Karpas-422 (cell line): ENCODE results near the gene NIPAL4. TPM values are rescaled to one million over a fixed set of nuclear protein-coding genes. Genes with fewer than 3 reads are reported as not detected.

Source experiments
- DNase-seq: peaks from one replicate; pipeline ENCODE4 v3.0.0-alpha.2; 2015
- H2AFZ ChIP-seq: fragments of 200-600 bp; sonication (generic); 2 replicates; pipeline ENCODE4 v1.6.1; 2014; ENCODE audit warnings: antibody characterized with exemption, low read length, mixed read lengths
- H3K27ac ChIP-seq: fragments of 200-600 bp; sonication (generic); 2 replicates; pipeline ENCODE4 v1.5.1; 2014; ENCODE audit warnings: mild to moderate bottlenecking, low read length, moderate library complexity
- H3K27me3 ChIP-seq: fragments of 200-600 bp; sonication (generic); 2 replicates; pipeline ENCODE4 v1.6.1; 2014; ENCODE audit warnings: low read length, mixed read lengths
- H3K36me3 ChIP-seq: fragments of 200-600 bp; sonication (generic); 2 replicates; pipeline ENCODE4 v1.6.1; 2014; ENCODE audit warnings: low read length, mixed read lengths; ENCODE audit not compliant: insufficient read depth
- H3K4me1 ChIP-seq: fragments of 200-600 bp; sonication (generic); 2 replicates; pipeline ENCODE4 v1.6.1; 2014; ENCODE audit warnings: mild to moderate bottlenecking, low read length, mixed read lengths
- H3K4me2 ChIP-seq: fragments of 200-600 bp; sonication (generic); 2 replicates; pipeline ENCODE4 v1.6.1; 2014; ENCODE audit warnings: low read length, low read depth, mild to moderate bottlenecking; ENCODE audit not compliant: poor library complexity, severe bottlenecking
- H3K4me3 ChIP-seq: fragments of 200-600 bp; sonication (generic); 2 replicates; pipeline ENCODE4 v1.5.1; 2014; ENCODE audit warnings: mild to moderate bottlenecking, antibody characterized with exemption, low read length, mixed read lengths
- H3K79me2 ChIP-seq: fragments of 200-600 bp; sonication (generic); 2 replicates; pipeline ENCODE4 v1.6.1; 2014; ENCODE audit warnings: mild to moderate bottlenecking, low read length, mixed read lengths
- H3K9ac ChIP-seq: fragments of 200-600 bp; sonication (generic); 2 replicates; pipeline ENCODE4 v1.6.0; 2014; ENCODE audit warnings: low read length
- H3K9me2 ChIP-seq: fragments of 200-600 bp; sonication (generic), shearing (Covaris generic); replicated peaks from 2 replicates; pipeline ENCODE4 v1.6.0; 2014; ENCODE audit warnings: mild to moderate bottlenecking, low read length, moderate library complexity; ENCODE audit not compliant: insufficient read depth
- H3K9me3 ChIP-seq: fragments of 300-700, 200-600 bp; sonication (generic); 2 replicates; pipeline ENCODE4 v1.6.1; 2014; ENCODE audit warnings: low read length, mixed read lengths
- H4K20me1 ChIP-seq: fragments of 200-600 bp; sonication (generic); 2 replicates; pipeline ENCODE4 v1.6.1; 2014; ENCODE audit warnings: mild to moderate bottlenecking, antibody characterized with exemption, low read length, low read depth; ENCODE audit not compliant: insufficient read depth
- total RNA-seq: library from RNA; depleted of rRNA; stranded (reverse); fragments of >200 nt; shearing (Covaris generic); gene quantifications from 2 replicates; pipeline ENCODE4 v1.2.3, GENCODE V29; 2014; ENCODE audit warnings: low replicate concordance

Gene NIPAL4
- total RNA-seq, 1 experiment from 2014 or later: not detected

DNA sequence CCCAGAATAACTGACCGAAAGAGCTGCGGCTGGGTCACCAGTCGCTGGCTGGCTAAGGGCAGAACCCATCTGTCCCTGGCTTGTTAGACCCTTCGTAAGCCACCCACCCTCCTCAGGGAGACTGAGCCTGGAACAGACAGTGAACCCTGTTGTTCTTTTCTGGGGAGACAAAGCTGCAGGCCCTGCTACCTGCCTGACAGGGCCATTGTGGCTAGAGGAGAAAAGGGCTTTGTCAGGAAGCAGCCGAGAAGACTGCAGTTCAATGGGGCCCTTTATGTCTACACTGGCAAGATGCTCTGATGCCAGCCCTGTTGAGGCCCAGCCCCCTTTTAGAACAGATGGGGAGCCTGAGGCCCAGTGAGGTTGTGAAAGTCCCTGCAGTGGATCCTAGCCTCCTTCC lies 3.7 kb upstream of the NIPAL4 start:
- H3K27ac ChIP-seq: no peak overlapping the region
- H4K20me1 ChIP-seq: no peaks in the 10 kb centered on the region
- no peak for DNase-seq
- H3K27me3 ChIP-seq: no peaks in the 10 kb centered on the region
- H3K9ac ChIP-seq: no peak overlapping the region
- H2AFZ ChIP-seq: no peak overlapping the region
- H3K4me1 ChIP-seq: peaks cover 11% of the 10 kb centered on the region
- H3K4me2 ChIP-seq: no peak overlapping the region
- no peaks in the 10 kb centered on the region for H3K79me2 ChIP-seq
- no peaks in the 10 kb centered on the region for H3K9me2 ChIP-seq
- H3K36me3 ChIP-seq: no peaks in the 10 kb centered on the region
- no peaks in the 10 kb centered on the region for H3K9me3 ChIP-seq
- no peak overlapping the region for H3K4me3 ChIP-seq

DNA sequence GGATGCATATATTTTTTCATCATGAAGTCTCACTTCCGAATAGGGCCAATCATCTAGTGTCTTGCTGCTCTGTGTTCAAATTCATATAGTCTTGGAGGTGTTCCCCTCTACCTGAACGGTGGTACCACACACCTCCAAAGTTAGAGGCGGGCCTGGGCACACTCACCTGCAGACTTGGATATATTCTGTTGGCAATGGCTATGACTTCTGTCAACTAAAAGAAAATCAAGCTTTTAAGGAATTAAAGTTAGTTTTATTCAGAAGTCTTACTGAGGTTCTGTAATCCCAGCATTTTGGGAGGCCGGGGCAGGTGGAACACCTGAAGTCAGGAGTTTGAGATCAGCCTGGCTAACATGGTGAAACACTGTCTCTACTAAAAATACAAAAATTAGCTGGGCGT lies 2.6 kb upstream of the NIPAL4 start:
- Histone ChIP-seq H3K9me2 (no peaks in the 10 kb centered on the region), H3K9ac (no peak overlapping the region), H3K27ac (no peak overlapping the region), H3K79me2 (no peaks in the 10 kb centered on the region), H3K27me3 (no peaks in the 10 kb centered on the region), H3K4me3 (no peak overlapping the region), H3K9me3 (no peaks in the 10 kb centered on the region), H3K36me3 (no peaks in the 10 kb centered on the region), H2AFZ (no peak overlapping the region), H4K20me1 (no peaks in the 10 kb centered on the region), H3K4me2 (no peak overlapping the region), H3K4me1 (peaks cover 11% of the 10 kb centered on the region)
- DNase-seq: no peak

DNA sequence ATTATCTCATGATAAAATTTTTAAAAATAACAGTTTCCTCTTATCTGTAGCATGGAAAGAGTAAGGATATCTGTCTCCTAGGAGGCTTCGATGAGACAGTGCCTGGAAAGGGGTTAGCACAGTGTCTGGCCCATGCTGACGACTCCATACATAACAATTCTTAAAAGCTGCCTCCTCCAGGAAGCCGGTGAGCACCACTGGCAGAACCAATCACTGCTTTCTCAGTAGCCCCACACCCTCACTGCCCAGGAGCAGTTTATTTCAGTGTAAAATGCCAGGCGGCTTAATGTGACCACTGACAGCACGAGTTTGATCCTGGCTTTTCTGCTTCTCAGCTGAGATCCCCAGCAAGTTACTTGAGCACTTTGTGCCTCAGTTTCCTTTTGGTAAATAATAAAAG lies 1.2 kb upstream of the NIPAL4 start:
- Histone ChIP-seq H3K4me3 (no peak overlapping the region), H3K9me3 (no peaks in the 10 kb centered on the region), H3K9ac (no peak overlapping the region), H3K9me2 (no peaks in the 10 kb centered on the region), H3K27me3 (no peaks in the 10 kb centered on the region), H4K20me1 (no peaks in the 10 kb centered on the region), H2AFZ (no peak overlapping the region), H3K4me2 (no peak overlapping the region), H3K79me2 (no peaks in the 10 kb centered on the region), H3K36me3 (no peaks in the 10 kb centered on the region), H3K4me1 (peaks cover 11% of the 10 kb centered on the region), H3K27ac (no peak overlapping the region)
- DNase-seq: no peak

DNA sequence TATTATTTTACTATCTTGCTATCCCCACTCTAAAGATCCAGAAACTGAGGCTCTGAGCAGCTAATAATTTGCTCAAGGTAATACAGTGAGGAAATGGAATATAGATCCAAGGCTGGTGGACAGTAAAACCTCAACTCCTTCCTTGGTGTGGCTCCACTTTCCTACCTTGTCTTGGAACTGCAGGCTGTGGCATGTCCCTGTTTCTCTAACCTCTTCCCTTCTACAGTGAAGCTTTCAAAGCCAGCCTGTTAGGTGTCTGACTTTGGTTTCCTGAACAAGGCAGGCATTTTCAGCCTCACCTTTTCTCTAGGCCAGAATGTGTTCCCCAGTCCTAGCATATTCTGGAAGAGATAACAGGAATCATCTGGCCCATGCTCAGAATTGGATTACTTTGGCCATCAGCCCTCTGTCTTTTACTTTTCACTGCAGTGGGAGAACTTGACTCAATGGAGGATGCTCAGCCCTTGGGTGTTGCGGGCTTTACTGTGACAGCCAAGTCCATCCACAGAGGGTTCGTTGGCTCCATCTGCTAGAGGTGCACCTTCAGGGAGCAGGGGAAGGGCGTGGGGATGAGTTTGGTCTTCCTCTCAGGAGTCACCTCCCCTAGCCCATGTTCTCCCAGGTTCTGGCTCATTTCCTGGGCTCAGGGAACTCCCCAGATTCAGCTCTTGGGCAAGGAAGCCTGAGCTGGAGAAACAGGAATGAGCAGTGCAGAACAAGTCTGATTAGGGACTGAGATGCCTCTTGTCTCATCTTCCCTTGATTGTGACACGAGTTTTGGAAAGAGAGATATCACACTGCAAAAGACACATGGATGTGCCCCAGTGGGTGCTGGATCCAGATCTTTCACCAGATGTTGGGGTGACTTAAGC lies 1.1 kb downstream of the NIPAL4 start:
- Histone ChIP-seq H3K9me2 (no peaks in the 10 kb centered on the region), H3K36me3 (no peaks in the 10 kb centered on the region), H3K27ac (no peak overlapping the region), H3K9ac (no peak overlapping the region), H3K4me2 (no peak overlapping the region), H4K20me1 (no peaks in the 10 kb centered on the region), H2AFZ (no peak overlapping the region), H3K9me3 (no peaks in the 10 kb centered on the region), H3K27me3 (no peaks in the 10 kb centered on the region), H3K4me3 (no peak overlapping the region), H3K4me1 (peaks cover 14% of the 10 kb centered on the region), H3K79me2 (no peaks in the 10 kb centered on the region)
- DNase-seq: no peak

DNA sequence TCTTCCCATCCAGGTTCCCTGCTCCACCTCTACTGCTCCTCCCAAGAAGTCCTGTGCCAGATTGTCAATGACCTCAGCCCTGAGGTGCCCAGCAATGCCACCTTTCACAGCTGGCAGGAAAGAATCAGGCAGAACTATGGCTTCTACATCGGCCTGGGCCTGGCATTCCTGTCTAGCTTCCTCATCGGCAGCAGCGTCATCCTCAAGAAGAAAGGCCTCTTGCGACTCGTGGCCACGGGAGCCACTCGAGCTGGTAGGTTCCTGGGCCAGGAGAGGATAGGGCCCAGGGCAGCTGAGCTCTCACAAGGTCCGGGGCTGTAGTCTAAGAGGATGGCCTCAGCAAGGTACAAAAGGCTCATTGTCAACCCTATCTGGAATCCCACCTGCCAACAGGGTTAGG lies 3.1 kb downstream of the NIPAL4 start:
- H3K79me2 ChIP-seq: no peaks in the 10 kb centered on the region
- H3K9ac ChIP-seq: no peak overlapping the region
- H3K4me3 ChIP-seq: no peak overlapping the region
- H3K9me3 ChIP-seq: no peaks in the 10 kb centered on the region
- H3K27ac ChIP-seq: no peak overlapping the region
- H3K9me2 ChIP-seq: no peaks in the 10 kb centered on the region
- H3K27me3 ChIP-seq: no peaks in the 10 kb centered on the region
- peaks cover 14% of the 10 kb centered on the region for H3K4me1 ChIP-seq
- H3K4me2 ChIP-seq: no peak overlapping the region
- DNase-seq: no peak
- no peaks in the 10 kb centered on the region for H3K36me3 ChIP-seq
- H4K20me1 ChIP-seq: no peaks in the 10 kb centered on the region
- H2AFZ ChIP-seq: no peak overlapping the region

DNA sequence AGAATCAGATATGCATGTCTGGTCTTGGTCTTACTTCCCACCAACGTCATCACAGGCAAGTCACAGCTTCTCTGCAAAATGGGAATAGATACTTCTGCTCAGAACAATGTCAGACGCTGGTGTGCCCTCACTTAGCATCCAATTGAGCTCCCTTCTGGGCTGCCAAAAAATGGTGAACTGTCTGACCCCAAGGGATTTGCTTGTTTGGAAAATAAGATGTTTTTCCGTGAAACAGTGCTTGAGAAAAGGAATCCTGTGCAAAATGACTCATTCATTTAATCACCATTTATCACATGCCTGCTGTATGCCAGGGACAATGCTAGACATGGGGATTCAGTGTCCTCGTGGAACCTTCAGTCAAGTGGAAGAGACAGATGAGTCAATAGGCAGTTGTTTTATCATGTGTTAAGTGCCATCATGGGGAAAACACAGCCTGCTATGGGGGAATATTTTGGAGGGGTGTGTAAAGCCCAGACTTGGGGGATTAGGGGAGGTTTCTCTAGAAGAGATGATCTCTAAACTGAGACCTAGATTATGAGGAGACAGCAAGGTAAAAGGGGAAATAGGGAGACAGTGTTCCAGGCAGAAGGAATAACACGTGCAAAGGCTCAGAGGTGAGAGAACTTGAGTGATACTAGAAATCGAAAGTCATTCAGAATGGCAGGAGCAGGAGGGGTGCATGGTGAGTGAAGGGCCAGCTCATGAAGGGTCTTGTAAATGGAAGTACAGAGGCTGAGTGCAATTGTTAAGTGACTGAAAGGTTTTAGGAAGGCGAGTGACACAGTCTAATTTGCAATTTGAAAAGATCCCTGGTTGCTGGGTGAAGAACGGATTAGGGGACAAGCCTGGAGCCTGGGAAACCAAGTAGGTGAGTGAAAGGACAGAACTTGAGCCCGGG lies 3.9 kb downstream of the NIPAL4 start:
- H4K20me1 ChIP-seq: no peaks in the 10 kb centered on the region
- no peaks in the 10 kb centered on the region for H3K9me3 ChIP-seq
- no peaks in the 10 kb centered on the region for H3K36me3 ChIP-seq
- peaks cover 14% of the 10 kb centered on the region for H3K4me1 ChIP-seq
- no peak overlapping the region for H3K4me3 ChIP-seq
- no peaks in the 10 kb centered on the region for H3K27me3 ChIP-seq
- H3K9me2 ChIP-seq: no peaks in the 10 kb centered on the region
- no peak overlapping the region for H3K9ac ChIP-seq
- H3K27ac ChIP-seq: no peak overlapping the region
- H3K79me2 ChIP-seq: no peaks in the 10 kb centered on the region
- no peak overlapping the region for H3K4me2 ChIP-seq
- no peak overlapping the region for H2AFZ ChIP-seq
- DNase-seq: no peak

DNA sequence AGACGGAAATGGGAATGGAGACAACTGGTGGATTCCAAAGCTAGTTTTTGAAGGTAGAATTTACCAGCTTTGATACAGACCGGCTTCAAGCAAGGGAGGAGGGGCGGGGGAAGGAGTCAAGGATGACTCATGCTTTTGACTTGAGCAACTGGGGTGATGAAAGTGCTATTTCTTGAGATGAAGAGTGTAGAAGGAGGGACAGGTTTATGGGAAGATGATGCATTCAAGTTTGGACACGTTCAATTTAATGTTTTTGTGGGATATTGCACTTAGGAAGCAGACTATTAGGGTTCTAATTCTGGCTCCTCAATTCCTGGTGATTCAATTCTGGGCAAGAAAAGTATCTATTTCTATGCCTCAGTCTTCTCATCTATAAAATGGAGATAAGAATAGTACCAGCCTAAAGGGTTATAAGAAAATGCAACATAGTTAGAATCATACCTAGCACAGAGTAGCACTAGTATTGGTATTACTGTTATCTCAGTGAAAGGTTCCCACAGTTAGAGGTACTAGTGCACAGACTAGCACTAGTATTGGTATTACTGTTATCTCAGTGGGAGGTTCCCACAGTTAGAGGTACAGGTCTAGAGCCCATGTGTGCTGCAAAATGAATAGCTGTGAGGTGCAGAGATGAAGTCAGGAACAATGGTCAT lies 4.6 kb downstream of the NIPAL4 start:
- Histone ChIP-seq H4K20me1 (no peaks in the 10 kb centered on the region), H3K36me3 (no peaks in the 10 kb centered on the region), H3K4me2 (no peak overlapping the region), H3K27me3 (no peaks in the 10 kb centered on the region), H3K9ac (no peak overlapping the region), H3K4me1 (peaks cover 13% of the 10 kb centered on the region), H3K4me3 (no peak overlapping the region), H3K9me2 (no peaks in the 10 kb centered on the region), H3K27ac (no peak overlapping the region), H3K9me3 (no peaks in the 10 kb centered on the region), H3K79me2 (no peaks in the 10 kb centered on the region), H2AFZ (no peak overlapping the region)
- no peak for DNase-seq
